Hepatocyte (in vitro differentiated cells): Measurements from ENCODE around the gene SMIM10L2A. TPM values are rescaled to one million over a fixed set of nuclear protein-coding genes. Genes with fewer than 3 reads are reported as not detected.

Source experiments
- DNase-seq: peaks from one replicate; pipeline ENCODE4 v3.0.0-alpha.2; 2016; ENCODE audit warnings: low spot score
- H2AFZ ChIP-seq: fragments of 200-600 bp; sonication (generic); 2 replicates; pipeline ENCODE4 v1.6.0; 2016; ENCODE audit warnings: antibody characterized with exemption, mild to moderate bottlenecking
- H3K27ac ChIP-seq: fragments of 200-600 bp; sonication (generic); 2 replicates; pipeline ENCODE4 v1.5.1; 2016; ENCODE audit warnings: mild to moderate bottlenecking
- H3K27me3 ChIP-seq: fragments of 200-600 bp; sonication (generic); 2 replicates; pipeline ENCODE4 v1.6.1; 2016
- H3K36me3 ChIP-seq: fragments of 200-600 bp; sonication (generic); replicated peaks from 2 replicates; pipeline ENCODE4 v1.5.1; 2016; ENCODE audit warnings: low read depth; ENCODE audit not compliant: insufficient read depth
- H3K4me1 ChIP-seq: fragments of 200-600 bp; sonication (generic); 2 replicates; pipeline ENCODE4 v1.5.1; 2016; ENCODE audit warnings: mild to moderate bottlenecking, moderate library complexity; ENCODE audit not compliant: insufficient read depth
- H3K4me2 ChIP-seq: fragments of 200-600 bp; sonication (generic); 2 replicates; pipeline ENCODE4 v1.6.0; 2016
- H3K4me3 ChIP-seq: fragments of 200-600 bp; sonication (generic); 2 replicates; pipeline ENCODE4 v1.5.1; 2016; ENCODE audit warnings: mild to moderate bottlenecking
- H3K79me2 ChIP-seq: fragments of 200-600 bp; sonication (generic); 2 replicates; pipeline ENCODE4 v1.6.0; 2017; ENCODE audit warnings: mild to moderate bottlenecking
- H3K9me2 ChIP-seq: fragments of 200-600 bp; sonication (generic); replicated peaks from 2 replicates; pipeline ENCODE4 v1.6.0; 2017; ENCODE audit warnings: mild to moderate bottlenecking; ENCODE audit not compliant: insufficient read depth
- H3K9me3 ChIP-seq: fragments of 200-600 bp; sonication (generic); 2 replicates; pipeline ENCODE4 v1.5.1; 2016; ENCODE audit warnings: low read depth, mild to moderate bottlenecking
- H4K20me1 ChIP-seq: fragments of 200-600 bp; sonication (generic); 2 replicates; pipeline ENCODE4 v1.6.0; 2016; ENCODE audit warnings: mild to moderate bottlenecking; ENCODE audit not compliant: insufficient read depth, poor library complexity, severe bottlenecking
- CTCF ChIP-seq: fragments of 200-600 bp; sonication (generic); IDR thresholded peaks from 2 replicates; pipeline ENCODE4 v1.5.1; 2016; ENCODE audit warnings: antibody characterized with exemption, mild to moderate bottlenecking; ENCODE audit not compliant: poor library complexity
- EZH2 ChIP-seq: fragments of 200-600 bp; sonication (generic); IDR thresholded peaks from 2 replicates; pipeline ENCODE4 v1.6.1; 2016; ENCODE audit warnings: antibody characterized with exemption, mild to moderate bottlenecking, borderline replicate concordance
- EZH2phosphoT487 ChIP-seq: fragments of 200-600 bp; sonication (generic); IDR thresholded peaks from one replicate; pipeline ENCODE4 v1.6.1; 2018; ENCODE audit warnings: antibody characterized with exemption, mild to moderate bottlenecking, low read depth, moderate library complexity; ENCODE audit not compliant: unreplicated experiment, severe bottlenecking
- WGBS: methylation state at CpG from one replicate; pipeline ENCODE4 v1.1.6; 2016; ENCODE audit warnings: low lambda C conversion rate; ENCODE audit errors: missing lambda C conversion rate; 5-methylcytosine and 5-hydroxymethylcytosine counted together
- polyA plus RNA-seq: library from polyadenylated mRNA; unstranded; fragments of >200 nt; fragmentation: Nextera tagmentation; extraction: Ambion mirVana; gene quantifications from 2 replicates; pipeline ENCODE4 v1.2.1, GENCODE V29; 2016
- total RNA-seq: library from RNA; depleted of rRNA; stranded (reverse); fragments of >200 nt; gene quantifications from 2 replicates; pipeline ENCODE4 v1.2.3, GENCODE V29; 2014

Gene SMIM10L2A
- total and polyA plus RNA-seq, 2 experiments from 2014 or later: 5.0 to 7.0 TPM

- Histone ChIP-seq H3K36me3 (no peaks in the 10 kb centered on the region), H3K9me2 (no peaks in the 10 kb centered on the region), H3K9me3 (no peaks in the 10 kb centered on the region), H3K27ac (no peak overlapping the region), H2AFZ (no peak overlapping the region), H3K4me1 (no peaks in the 10 kb centered on the region), H4K20me1 (no peaks in the 10 kb centered on the region), H3K4me3 (no peak overlapping the region), H3K4me2 (no peak overlapping the region), H3K79me2 (no peaks in the 10 kb centered on the region), H3K27me3 (no peaks in the 10 kb centered on the region)
- TF ChIP-seq CTCF: no peak
- no peak for TF ChIP-seq EZH2phosphoT487
- no peak for TF ChIP-seq EZH2
- 87% methylated on average over 28 of the region's 28 CpGs for WGBS
- DNase-seq: no peak
Observed at GRCh38 chrX:135437867-135438733, 16.4 kb downstream of the SMIM10L2A start.

DNA sequence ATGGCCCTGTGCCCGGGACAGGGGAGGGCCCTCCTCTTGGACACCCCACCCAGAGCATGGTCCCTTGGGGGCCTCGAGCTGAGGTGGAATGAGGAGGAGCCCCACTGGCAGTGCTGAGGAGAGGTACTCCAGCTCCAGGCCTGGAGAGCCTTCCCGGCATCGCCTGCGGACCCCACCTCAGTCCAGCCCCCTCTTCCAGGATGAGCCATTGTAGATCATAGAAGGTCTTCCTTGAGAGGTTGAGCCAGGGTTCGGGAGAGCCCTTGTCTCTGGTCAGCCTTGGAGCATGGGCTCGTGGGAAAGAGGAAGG is 16.9 kb downstream of the SMIM10L2A start:
- TF ChIP-seq CTCF (no peak), EZH2phosphoT487 (no peak), EZH2 (no peak)

DNA sequence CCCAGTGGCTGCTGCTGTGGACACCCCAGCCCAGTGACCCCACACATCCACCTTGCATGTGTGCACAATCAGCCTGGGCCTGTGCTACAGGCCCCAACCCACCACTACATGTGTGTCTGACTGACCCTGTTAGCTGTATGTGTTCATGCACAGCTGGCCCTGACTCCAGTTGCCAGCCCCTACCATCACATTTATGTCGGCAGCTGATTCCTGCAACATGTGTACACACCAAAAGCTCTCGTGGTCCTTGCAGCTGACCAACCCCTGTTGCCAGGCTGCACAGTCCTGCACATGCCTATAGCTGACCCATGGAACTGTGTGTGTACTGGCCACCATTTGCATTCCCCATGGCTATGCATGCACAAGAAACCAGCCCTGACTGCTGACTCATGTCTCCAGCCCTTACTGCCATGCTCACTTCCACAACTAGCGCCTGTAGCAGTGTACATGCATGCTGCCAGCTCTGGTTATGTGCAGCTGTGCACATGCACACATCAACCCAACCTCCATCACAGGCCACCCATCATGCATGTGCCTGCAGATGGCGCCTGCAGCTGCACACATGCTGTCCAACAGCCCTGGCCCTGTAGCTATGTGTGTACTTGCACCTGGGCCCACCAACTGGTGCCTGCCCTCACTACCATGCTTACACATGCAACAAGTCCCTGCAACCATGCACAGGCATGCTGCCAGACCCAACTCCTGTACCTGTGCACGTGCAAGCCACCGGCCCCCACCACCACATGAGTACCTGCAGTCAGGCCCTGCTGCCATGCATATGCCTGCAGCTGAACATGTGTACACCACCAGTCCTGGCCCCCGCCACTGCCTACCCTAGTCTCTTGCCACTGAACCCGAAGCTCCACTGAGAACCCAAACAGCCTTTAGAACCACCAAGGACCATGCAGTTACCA is 28.1 kb downstream of the SMIM10L2A start:
- 69% methylated on average over 8 of the region's 8 CpGs for WGBS
- Histone ChIP-seq H3K4me3 (no peak overlapping the region), H3K9me3 (no peaks in the 10 kb centered on the region), H3K79me2 (no peaks in the 10 kb centered on the region), H3K27ac (no peak overlapping the region), H3K4me2 (no peak overlapping the region), H3K4me1 (no peaks in the 10 kb centered on the region), H4K20me1 (no peaks in the 10 kb centered on the region), H3K27me3 (no peaks in the 10 kb centered on the region), H3K9me2 (no peaks in the 10 kb centered on the region), H2AFZ (no peak overlapping the region), H3K36me3 (no peaks in the 10 kb centered on the region)
- no peak for TF ChIP-seq CTCF
- no peak for DNase-seq

More for the DNA sequence above, 16.9 kb downstream of the SMIM10L2A start:
- Histone ChIP-seq H3K27ac (no peak overlapping the region), H3K4me3 (no peak overlapping the region), H3K9me2 (no peaks in the 10 kb centered on the region), H3K9me3 (no peaks in the 10 kb centered on the region), H2AFZ (no peak overlapping the region), H3K36me3 (no peaks in the 10 kb centered on the region), H3K27me3 (no peaks in the 10 kb centered on the region), H3K4me1 (no peaks in the 10 kb centered on the region), H3K79me2 (no peaks in the 10 kb centered on the region), H4K20me1 (no peaks in the 10 kb centered on the region), H3K4me2 (no peak overlapping the region)
- DNase-seq: no peak
- 82% methylated on average over 7 of the region's 7 CpGs for WGBS
